Calu3 (cell line): Measurements from ENCODE around the gene ESRRG. TPM values are rescaled to one million over a fixed set of nuclear protein-coding genes. Genes with fewer than 3 reads are reported as not detected.

Experiments used
- BruUV-seq: library from RNA; stranded (reverse); fragments of 400-500 nt; replicated peaks from 2 replicates; lab custom pipeline; 2021; lab: Mats Ljungman, UMichigan
- CTCF ChIA-PET: fragments of 300-600 bp; sonication (Branson Sonifier 250); formaldehyde crosslinking; loops from one replicate; lab custom pipeline; 2022; ENCODE audit warnings: antibody characterized with exemption; lab: Charles Lee
- DNase-seq: peaks from one replicate; pipeline ENCODE4 v3.0.0; 2022
- H3K27ac Mint-ChIP-seq: one replicate; pipeline ENCODE4 v1.8.0; 2022; ENCODE audit warnings: mixed read lengths; ENCODE audit not compliant: unreplicated experiment
- H3K27me3 Mint-ChIP-seq: one replicate; pipeline ENCODE4 v1.8.0; 2022; ENCODE audit warnings: mixed read lengths; ENCODE audit not compliant: unreplicated experiment
- H3K36me3 Mint-ChIP-seq: one replicate; pipeline ENCODE4 v1.8.0; 2022; ENCODE audit warnings: mild to moderate bottlenecking, moderate library complexity, mixed read lengths; ENCODE audit not compliant: insufficient read depth, unreplicated experiment
- H3K4me1 Mint-ChIP-seq: one replicate; pipeline ENCODE4 v1.8.0; 2022; ENCODE audit warnings: mild to moderate bottlenecking, low read depth, mixed read lengths; ENCODE audit not compliant: unreplicated experiment
- H3K4me3 Mint-ChIP-seq: one replicate; pipeline ENCODE4 v1.8.0; 2022; ENCODE audit warnings: mild to moderate bottlenecking, low read depth, moderate library complexity, mixed read lengths; ENCODE audit not compliant: unreplicated experiment
- H3K9me3 Mint-ChIP-seq: one replicate; pipeline ENCODE4 v1.8.0; 2022; ENCODE audit warnings: low read depth, mixed read lengths; ENCODE audit not compliant: unreplicated experiment
- intact Hi-C: fragments of 100-400 bp; cut with micrococcal nuclease; formaldehyde crosslinking; loops from one replicate; pipeline ENCODE4 v1.10.0; 2022; ENCODE audit not compliant: unreplicated experiment
- total RNA-seq: library from RNA; stranded (reverse); gene quantifications from 2 replicates; pipeline ENCODE4 v1.2.3, GENCODE V29; 2022
- TF ChIP-seq, protein P1 (sequence below): fragments of 200-600 bp; IDR thresholded peaks from one replicate; pipeline ENCODE4 v1.8.0; 2022; ENCODE audit warnings: antibody characterized with exemption; ENCODE audit not compliant: unreplicated experiment

The ESRRG gene
- total RNA-seq, 1 experiment from 2014 or later = 1.3 TPM

DNA sequence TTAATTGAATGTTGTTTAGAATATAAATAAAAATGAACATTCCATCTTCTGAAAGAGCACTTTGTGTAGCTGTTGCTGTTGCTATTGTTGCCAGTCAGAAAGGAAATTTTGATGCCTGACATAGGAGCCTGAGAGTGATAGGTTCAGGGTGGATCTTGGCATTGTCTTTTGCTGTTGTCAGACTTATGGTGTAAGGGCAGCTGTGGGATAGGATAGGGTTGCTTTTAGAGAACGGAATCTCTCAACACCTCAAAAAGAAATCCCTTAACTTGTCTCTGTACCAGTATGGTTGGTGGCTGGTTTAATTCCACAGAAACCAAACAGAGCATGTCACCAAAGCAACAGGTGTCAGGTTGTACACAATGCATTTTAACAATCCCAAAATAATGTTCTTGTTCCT lies 62.7 kb downstream of the ESRRG start:
- no peak for DNase-seq
- intact Hi-C loops = no loop called here
- TF ChIP-seq, protein P1, sequence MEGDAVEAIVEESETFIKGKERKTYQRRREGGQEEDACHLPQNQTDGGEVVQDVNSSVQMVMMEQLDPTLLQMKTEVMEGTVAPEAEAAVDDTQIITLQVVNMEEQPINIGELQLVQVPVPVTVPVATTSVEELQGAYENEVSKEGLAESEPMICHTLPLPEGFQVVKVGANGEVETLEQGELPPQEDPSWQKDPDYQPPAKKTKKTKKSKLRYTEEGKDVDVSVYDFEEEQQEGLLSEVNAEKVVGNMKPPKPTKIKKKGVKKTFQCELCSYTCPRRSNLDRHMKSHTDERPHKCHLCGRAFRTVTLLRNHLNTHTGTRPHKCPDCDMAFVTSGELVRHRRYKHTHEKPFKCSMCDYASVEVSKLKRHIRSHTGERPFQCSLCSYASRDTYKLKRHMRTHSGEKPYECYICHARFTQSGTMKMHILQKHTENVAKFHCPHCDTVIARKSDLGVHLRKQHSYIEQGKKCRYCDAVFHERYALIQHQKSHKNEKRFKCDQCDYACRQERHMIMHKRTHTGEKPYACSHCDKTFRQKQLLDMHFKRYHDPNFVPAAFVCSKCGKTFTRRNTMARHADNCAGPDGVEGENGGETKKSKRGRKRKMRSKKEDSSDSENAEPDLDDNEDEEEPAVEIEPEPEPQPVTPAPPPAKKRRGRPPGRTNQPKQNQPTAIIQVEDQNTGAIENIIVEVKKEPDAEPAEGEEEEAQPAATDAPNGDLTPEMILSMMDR = no peak
- CTCF ChIA-PET = no interaction called here
- Mint-ChIP-seq H3K36me3 (no peaks in the 10 kb centered on the region), H3K9me3 (no peaks in the 10 kb centered on the region), H3K27ac (no peak overlapping the region), H3K4me1 (no peaks in the 10 kb centered on the region), H3K4me3 (no peak overlapping the region), H3K27me3 (no peaks in the 10 kb centered on the region)
- BruUV-seq = no TSS peak

DNA sequence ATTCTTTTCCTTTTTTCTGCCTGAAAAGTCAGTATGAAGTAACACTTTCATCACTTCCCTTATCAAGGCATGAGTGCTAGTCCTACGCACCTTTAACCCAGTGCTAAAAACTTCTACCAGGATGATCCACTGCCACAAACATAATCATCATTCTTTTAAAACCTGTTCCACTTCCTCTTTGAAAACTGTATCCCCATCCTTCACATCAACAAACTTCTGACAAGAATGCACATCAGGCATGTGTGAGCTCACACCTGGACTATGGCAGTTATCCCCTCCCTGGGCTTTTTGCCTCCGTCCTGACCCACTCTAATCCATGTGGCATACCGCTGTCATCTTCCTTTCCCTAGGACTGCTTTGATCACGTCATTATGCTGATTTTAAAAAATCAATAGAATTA lies 70.2 kb downstream of the ESRRG start:
- no peak for DNase-seq
- no peak overlapping the region for H3K4me3 Mint-ChIP-seq
- H3K36me3 Mint-ChIP-seq = no peaks in the 10 kb centered on the region
- no TSS peak for BruUV-seq
- CTCF ChIA-PET = no interaction called here
- TF ChIP-seq, protein P1 = no peak
- intact Hi-C loops = no loop called here
- H3K9me3 Mint-ChIP-seq = no peaks in the 10 kb centered on the region
- H3K4me1 Mint-ChIP-seq = no peaks in the 10 kb centered on the region
- H3K27ac Mint-ChIP-seq = no peak overlapping the region
- no peaks in the 10 kb centered on the region for H3K27me3 Mint-ChIP-seq

DNA sequence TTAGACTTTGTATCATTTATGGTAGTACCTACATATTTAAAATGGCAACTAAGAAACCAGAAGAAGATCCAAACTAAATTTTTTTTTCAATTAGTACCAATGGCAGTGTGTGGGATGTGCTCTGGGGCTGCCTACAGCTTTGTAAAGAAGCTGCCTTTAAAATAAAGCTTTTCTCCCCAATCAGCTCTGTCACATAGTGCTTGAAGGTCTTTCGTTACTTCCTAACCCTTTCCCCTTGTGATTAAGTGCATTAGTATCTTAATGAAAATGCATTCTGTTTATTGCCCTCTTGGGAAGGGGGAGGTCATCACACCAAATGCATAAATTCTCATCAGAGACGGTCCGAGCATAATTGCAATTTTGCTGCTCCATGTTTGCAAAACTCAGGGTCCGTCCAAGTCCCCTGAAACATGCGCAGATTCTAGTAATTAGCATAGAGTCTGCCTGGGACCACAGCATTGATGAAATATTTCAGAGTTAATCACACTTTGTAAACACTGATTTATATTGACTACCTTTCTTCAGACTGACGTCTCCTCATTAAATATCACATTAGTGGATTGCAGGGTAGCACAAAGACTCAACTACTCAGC lies 71.3 kb downstream of the ESRRG start:
- no peaks in the 10 kb centered on the region for H3K27me3 Mint-ChIP-seq
- no peaks in the 10 kb centered on the region for H3K4me1 Mint-ChIP-seq
- no peak for DNase-seq
- TF ChIP-seq, protein P1 = no peak
- H3K27ac Mint-ChIP-seq = no peak overlapping the region
- intact Hi-C loops = no loop called here
- CTCF ChIA-PET = no interaction called here
- H3K4me3 Mint-ChIP-seq = no peak overlapping the region
- no TSS peak for BruUV-seq
- no peaks in the 10 kb centered on the region for H3K9me3 Mint-ChIP-seq
- no peaks in the 10 kb centered on the region for H3K36me3 Mint-ChIP-seq

DNA sequence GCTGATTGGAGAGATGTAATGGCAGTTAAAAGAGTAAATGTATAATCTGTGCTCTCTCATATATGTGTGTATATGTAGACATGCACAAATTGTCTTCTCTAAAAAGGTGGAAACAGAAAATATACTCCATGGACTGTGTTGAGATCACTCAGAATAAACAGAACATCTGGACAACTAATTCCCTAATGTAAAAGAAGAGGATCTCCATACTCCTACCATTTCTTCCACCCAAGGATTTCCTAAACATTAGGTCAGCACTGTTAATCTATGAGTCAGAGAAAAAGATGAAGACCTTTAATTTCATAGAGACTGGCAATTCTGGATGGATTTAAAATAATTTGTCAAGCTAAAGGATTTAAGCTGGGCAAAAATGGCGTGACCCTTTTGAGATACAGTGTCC lies 80.1 kb downstream of the ESRRG start:
- CTCF ChIA-PET = no interaction called here
- Mint-ChIP-seq H3K4me1 (no peaks in the 10 kb centered on the region), H3K27ac (no peak overlapping the region), H3K4me3 (no peak overlapping the region), H3K9me3 (peaks cover 2% of the 10 kb centered on the region), H3K36me3 (no peaks in the 10 kb centered on the region), H3K27me3 (no peaks in the 10 kb centered on the region)
- BruUV-seq = no TSS peak
- TF ChIP-seq, protein P1 = no peak
- no peak for DNase-seq
- intact Hi-C loops = no loop called here
